Testis (tissue), 3 donors: ENCODE data around the gene CPNE1. TPM values are rescaled to one million over a fixed set of nuclear protein-coding genes. Genes with fewer than 3 reads are reported as not detected.

Experiments
- DNase-seq: peaks from one replicate; pipeline ENCODE4 v3.0.0-alpha.2; 2019
- H3K27ac ChIP-seq, 2 donors: fragments of 200-600 bp; sonication (generic); one replicate each; pipeline ENCODE4 v1.5.1; 2019
- H3K27me3 ChIP-seq: fragments of 200-600 bp; sonication (generic); one replicate; pipeline ENCODE4 v1.5.1; 2019
- H3K36me3 ChIP-seq: fragments of 200-600 bp; sonication (generic); one replicate; pipeline ENCODE4 v1.5.1; 2017; ENCODE audit warnings: low read depth; ENCODE audit errors: missing control alignments
- H3K4me1 ChIP-seq: fragments of 200-600 bp; sonication (generic); one replicate; pipeline ENCODE4 v1.5.1; 2019
- H3K4me3 ChIP-seq, 2 donors: fragments of 200-600 bp; sonication (generic); one replicate each; pipeline ENCODE4 v1.5.1; 2017 to 2019
- H3K9me3 ChIP-seq: fragments of 200-600 bp; sonication (generic); one replicate; pipeline ENCODE4 v1.5.1; 2017
- CTCF ChIP-seq, 3 experiments: fragments of 450-650 bp in 2 of 3; fragments of 200-600 bp in 1 of 3; sonication (generic) in 1 of 3; IDR thresholded peaks; one replicate each; pipeline ENCODE4 v1.5.1; 2016 to 2019; ENCODE audit warnings: antibody characterized with exemption in 3 of 3, mild to moderate bottlenecking in 2 of 3, moderate library complexity in 1 of 3
- POLR2A ChIP-seq: fragments of 450-650 bp; IDR thresholded peaks from one replicate; pipeline ENCODE4 v1.6.1; 2017; ENCODE audit warnings: antibody characterized with exemption, mild to moderate bottlenecking, moderate library complexity
- WGBS, 2 donors: methylation state at CpG; one replicate each; pipeline ENCODE4 v1.1.5; 2018; 5-methylcytosine and 5-hydroxymethylcytosine counted together
- intact Hi-C: fragments of 100-400 bp; cut with DNase I; formaldehyde crosslinking; loops from one replicate; pipeline ENCODE4 v1.15.1; 2023; ENCODE audit warnings: low total_unique reads
- polyA plus RNA-seq: library from polyadenylated mRNA; stranded (reverse); fragments of 350-450 nt; fragmentation: Illumina TruSeq; extraction: RNeasy Lipid Tissue Mini Kit (QIAGEN cat#74804); gene quantifications from one replicate; pipeline ENCODE4 v1.2.3, GENCODE V29; 2014; ENCODE audit warnings: low read depth, low replicate concordance; ENCODE audit not compliant: insufficient read depth
- total RNA-seq, 2 donors: library from RNA; depleted of rRNA; stranded (reverse); fragments of >200 nt; gene quantifications; one replicate each; pipeline ENCODE4 v1.2.3, GENCODE V29; 2016

The CPNE1 gene
- total and polyA plus RNA-seq, 3 donors from 2014 or later = 60.6 to 105 (median 103) TPM

GRCh38 chr20:35650632-35651031, 14.1 kb downstream of the CPNE1 start:
- Histone ChIP-seq H3K4me3 (no peak overlapping the region), H3K27ac (no peak overlapping the region), H3K27me3 (no peaks in the 10 kb centered on the region), H3K4me1 (no peaks in the 10 kb centered on the region), H3K36me3 (no peaks in the 10 kb centered on the region), H3K9me3 (no peaks in the 10 kb centered on the region)
- no peak for DNase-seq
- intact Hi-C loops = no loop called here
- TF ChIP-seq CTCF (IDR thresholded peaks at IDR 0.05) (no peak), POLR2A (no peak)
- 72 to 75% methylated on average over 3 of the region's 3 CpGs for WGBS, 2 donors

GRCh38 chr20:35648836-35649235, 15.9 kb downstream of the CPNE1 start:
- no peak for DNase-seq
- Histone ChIP-seq H3K27ac (no peak overlapping the region), H3K4me1 (no peaks in the 10 kb centered on the region), H3K27me3 (no peaks in the 10 kb centered on the region), H3K4me3 (no peak overlapping the region), H3K36me3 (no peaks in the 10 kb centered on the region), H3K9me3 (no peaks in the 10 kb centered on the region)
- intact Hi-C loops = no loop called here
- TF ChIP-seq CTCF (IDR thresholded peaks at IDR 0.05) = no peak

- H3K36me3 ChIP-seq = no peaks in the 10 kb centered on the region
- TF ChIP-seq CTCF (IDR thresholded peaks at IDR 0.05) = no peak
- TF ChIP-seq POLR2A = no peak
- H3K9me3 ChIP-seq = no peaks in the 10 kb centered on the region
- H3K27me3 ChIP-seq = no peaks in the 10 kb centered on the region
- no peaks in the 10 kb centered on the region for H3K4me1 ChIP-seq
- H3K4me3 ChIP-seq = no peak overlapping the region
- 79 to 84% methylated on average over 2 of the region's 2 CpGs for WGBS, 2 donors
- DNase-seq = no peak
- no peak overlapping the region for H3K27ac ChIP-seq
- intact Hi-C loops = no loop called here
These were observed 19.9 kb downstream of the CPNE1 start for GRCh38 chr20:35644806-35645205.

GRCh38 chr20:35643045-35643444, 21.7 kb downstream of the CPNE1 start:
- no peaks in the 10 kb centered on the region for H3K27me3 ChIP-seq
- H3K36me3 ChIP-seq = no peaks in the 10 kb centered on the region
- no peaks in the 10 kb centered on the region for H3K4me1 ChIP-seq
- WGBS, 2 donors = 89 to 97% methylated on average over 7 of the region's 7 CpGs
- TF ChIP-seq POLR2A = no peak
- no peak overlapping the region for H3K4me3 ChIP-seq
- DNase-seq = no peak
- intact Hi-C loops = no loop called here
- no peaks in the 10 kb centered on the region for H3K9me3 ChIP-seq
- no peak overlapping the region for H3K27ac ChIP-seq

- no peak for TF ChIP-seq CTCF (IDR thresholded peaks at IDR 0.05)
- no peak for TF ChIP-seq POLR2A
- intact Hi-C loops = no loop called here
These were observed 23.0 kb downstream of the CPNE1 start for GRCh38 chr20:35641743-35642142.

More at GRCh38 chr20:35641743-35642142, 23.0 kb downstream of the CPNE1 start:
- Histone ChIP-seq H3K36me3 (no peaks in the 10 kb centered on the region), H3K4me1 (no peaks in the 10 kb centered on the region), H3K27me3 (no peaks in the 10 kb centered on the region), H3K9me3 (no peaks in the 10 kb centered on the region), H3K4me3 (no peak overlapping the region), H3K27ac (no peak overlapping the region)
- 74 to 85% methylated on average over 4 of the region's 4 CpGs for WGBS, 2 donors
- no peak for DNase-seq
